Measurements from ENCODE around the gene RPUSD3.

The RPUSD3 gene

GRCh38 chr3:9810433-9810770, 33.4 kb downstream of the RPUSD3 start:
- Histone ChIP-seq H3K9me3 (ENCODE audit: control insufficient read depth, low read length) (no peaks in the 10 kb centered on the region), H3K9ac (peak overlapping the region; percentile 81), H3K4me3 (ENCODE audit: low read depth, low read length) (peak overlapping the region; percentile 82), H3K27me3 (ENCODE audit: control insufficient read depth, insufficient read depth, low read length) (no peaks in the 10 kb centered on the region), H3K27ac (peak overlapping the region; percentile 76), H3K4me1 (peaks cover 6% of the 10 kb centered on the region), H3K36me3 (ENCODE audit: control insufficient read depth, insufficient read depth, low read length) (no peaks in the 10 kb centered on the region), H2AFZ (peak overlapping the region; percentile 79), H3K79me2 (no peaks in the 10 kb centered on the region), H3K4me2 (ENCODE audit: low read length) (peak overlapping the region; percentile 95)
- TF ChIP-seq CTCF (IDR thresholded peaks at IDR 0.05): no peak

- Histone ChIP-seq H3K4me1 (peaks cover 6% of the 10 kb centered on the region), H3K27me3 (ENCODE audit: control insufficient read depth, insufficient read depth, low read length) (no peaks in the 10 kb centered on the region), H3K4me2 (ENCODE audit: low read length) (peak within 1 kb of the TSS; percentile 95), H3K27ac (peak within 1 kb of the TSS; percentile 76), H3K4me3 (ENCODE audit: low read depth, low read length) (peak within 1 kb of the TSS; percentile 82), H3K9me3 (ENCODE audit: control insufficient read depth, low read length) (no peaks in the 10 kb centered on the region), H3K36me3 (ENCODE audit: control insufficient read depth, insufficient read depth, low read length) (no peaks in the 10 kb centered on the region), H3K9ac (peak within 1 kb of the TSS; percentile 81), H3K79me2 (no peaks in the 10 kb centered on the region), H2AFZ (peak within 1 kb of the TSS; percentile 79)
- TF ChIP-seq CTCF (IDR thresholded peaks at IDR 0.05): no peak
Observed at GRCh38 chr3:9809615-9810432, 34.0 kb downstream of the RPUSD3 start, which contains the start of gene TTLL3. Gene TTLL3 (plus strand): TSS chr3:9810262. CDS start chr3:9810662, 400 bp downstream.

- H3K9ac ChIP-seq: no peak overlapping the region
- peaks cover 6% of the 10 kb centered on the region for H3K4me1 ChIP-seq
- no peak for TF ChIP-seq CTCF (IDR thresholded peaks at IDR 0.05)
- H3K27ac ChIP-seq: peak overlapping the region; percentile 76
- no peaks in the 10 kb centered on the region for H3K79me2 ChIP-seq
- H3K9me3 ChIP-seq (ENCODE audit: control insufficient read depth, low read length): no peaks in the 10 kb centered on the region
- peak overlapping the region; percentile 95 for H3K4me2 ChIP-seq (ENCODE audit: low read length)
- no peaks in the 10 kb centered on the region for H3K27me3 ChIP-seq (ENCODE audit: control insufficient read depth, insufficient read depth, low read length)
- peak overlapping the region; percentile 82 for H3K4me3 ChIP-seq (ENCODE audit: low read depth, low read length)
- no peaks in the 10 kb centered on the region for H3K36me3 ChIP-seq (ENCODE audit: control insufficient read depth, insufficient read depth, low read length)
- H2AFZ ChIP-seq: peak overlapping the region; percentile 79
Observed at GRCh38 chr3:9809239-9809614, 34.6 kb downstream of the RPUSD3 start.

GRCh38 chr3:9808345-9809037, 35.3 kb downstream of the RPUSD3 start:
- TF ChIP-seq CTCF (IDR thresholded peaks at IDR 0.05): no peak
- Histone ChIP-seq H2AFZ (no peak overlapping the region), H3K27ac (peak overlapping the region; percentile 76), H3K36me3 (ENCODE audit: control insufficient read depth, insufficient read depth, low read length) (no peaks in the 10 kb centered on the region), H3K4me2 (ENCODE audit: low read length) (no peak overlapping the region), H3K4me3 (ENCODE audit: low read depth, low read length) (no peak overlapping the region), H3K4me1 (peaks cover 6% of the 10 kb centered on the region), H3K27me3 (ENCODE audit: control insufficient read depth, insufficient read depth, low read length) (no peaks in the 10 kb centered on the region), H3K9ac (no peak overlapping the region), H3K79me2 (no peaks in the 10 kb centered on the region), H3K9me3 (ENCODE audit: control insufficient read depth, low read length) (no peaks in the 10 kb centered on the region)
